Neural crest cell (in vitro differentiated cells): ENCODE data around the gene ATF7IP2. TPM values are rescaled to one million over a fixed set of nuclear protein-coding genes. Genes with fewer than 3 reads are reported as not detected.

Source experiments
- DNase-seq: peaks from one replicate; pipeline ENCODE4 v3.0.0; 2021; ENCODE audit warnings: low read depth, mixed read lengths, low spot score
- H3K27ac Mint-ChIP-seq: one replicate; pipeline ENCODE4 v1.8.0; 2021; ENCODE audit warnings: mild to moderate bottlenecking, mixed read lengths; ENCODE audit not compliant: unreplicated experiment
- H3K27me3 Mint-ChIP-seq: 2 replicates; pipeline ENCODE4 v1.8.0; 2021; ENCODE audit warnings: low read depth, mild to moderate bottlenecking, mixed read lengths
- H3K36me3 Mint-ChIP-seq: 2 replicates; pipeline ENCODE4 v1.8.0; 2021; ENCODE audit warnings: low read depth, mild to moderate bottlenecking, mixed read lengths
- H3K4me1 Mint-ChIP-seq: 2 replicates; pipeline ENCODE4 v1.8.0; 2021; ENCODE audit warnings: mixed read lengths
- H3K4me3 Mint-ChIP-seq: one replicate; pipeline ENCODE4 v1.8.0; 2021; ENCODE audit warnings: mild to moderate bottlenecking, mixed read lengths
- H3K9me3 Mint-ChIP-seq: 2 replicates; pipeline ENCODE4 v1.8.0; 2021; ENCODE audit warnings: mixed read lengths
- total RNA-seq: library from RNA; stranded (reverse); gene quantifications from 2 replicates; pipeline ENCODE4 v1.2.1, GENCODE V29; 2021
- TF ChIP-seq, protein P1 (sequence below): fragments of 200-600 bp; sonication (generic); conservative IDR thresholded peaks from 2 replicates; pipeline ENCODE4 v1.5.0; 2021; ENCODE audit warnings: antibody characterized with exemption, mild to moderate bottlenecking

Gene ATF7IP2
- total RNA-seq, 1 donor from 2014 or later, result 19.4 TPM

DNA sequence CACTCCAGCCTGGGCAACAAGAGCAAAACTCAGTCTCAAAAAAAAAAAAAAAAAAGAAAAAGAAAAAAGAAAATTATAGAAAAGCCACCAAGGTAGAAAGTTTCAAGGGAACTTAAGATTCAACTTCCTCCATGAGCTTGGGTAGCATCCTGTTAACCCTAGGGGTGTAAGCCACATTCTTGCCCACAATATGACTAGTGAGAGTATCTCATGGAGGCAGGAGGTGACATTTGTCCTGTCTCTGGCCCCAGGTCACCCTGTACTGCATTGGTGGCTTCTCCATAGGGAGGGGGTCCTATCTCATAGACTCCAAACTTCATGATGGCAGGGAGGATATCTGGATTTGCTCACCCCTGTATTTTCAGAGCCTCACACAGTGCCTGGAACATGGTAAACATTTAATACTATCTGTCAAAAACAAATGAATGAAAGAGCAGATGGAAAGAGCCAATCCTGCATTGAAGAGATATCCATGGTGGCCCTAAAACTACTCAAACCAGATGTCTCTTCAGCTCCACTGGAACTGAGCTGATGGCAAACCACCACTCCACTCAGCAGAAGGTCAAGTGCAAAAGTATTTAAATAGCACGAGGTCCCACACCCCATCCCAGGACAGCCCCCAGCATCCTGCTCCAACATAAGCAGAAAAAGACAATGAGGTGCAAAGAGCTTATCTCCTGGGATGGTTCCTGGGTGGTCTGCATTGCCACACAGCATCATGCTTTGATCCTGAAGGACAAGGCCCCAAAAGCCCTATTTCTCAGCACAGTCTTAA lies 144.2 kb downstream of the ATF7IP2 start:
- Mint-ChIP-seq H3K9me3 (no peaks in the 10 kb centered on the region), H3K4me3 (no peak overlapping the region), H3K27ac (no peak overlapping the region), H3K36me3 (no peaks in the 10 kb centered on the region), H3K27me3 (no peaks in the 10 kb centered on the region), H3K4me1 (no peaks in the 10 kb centered on the region)
- TF ChIP-seq, protein P1, sequence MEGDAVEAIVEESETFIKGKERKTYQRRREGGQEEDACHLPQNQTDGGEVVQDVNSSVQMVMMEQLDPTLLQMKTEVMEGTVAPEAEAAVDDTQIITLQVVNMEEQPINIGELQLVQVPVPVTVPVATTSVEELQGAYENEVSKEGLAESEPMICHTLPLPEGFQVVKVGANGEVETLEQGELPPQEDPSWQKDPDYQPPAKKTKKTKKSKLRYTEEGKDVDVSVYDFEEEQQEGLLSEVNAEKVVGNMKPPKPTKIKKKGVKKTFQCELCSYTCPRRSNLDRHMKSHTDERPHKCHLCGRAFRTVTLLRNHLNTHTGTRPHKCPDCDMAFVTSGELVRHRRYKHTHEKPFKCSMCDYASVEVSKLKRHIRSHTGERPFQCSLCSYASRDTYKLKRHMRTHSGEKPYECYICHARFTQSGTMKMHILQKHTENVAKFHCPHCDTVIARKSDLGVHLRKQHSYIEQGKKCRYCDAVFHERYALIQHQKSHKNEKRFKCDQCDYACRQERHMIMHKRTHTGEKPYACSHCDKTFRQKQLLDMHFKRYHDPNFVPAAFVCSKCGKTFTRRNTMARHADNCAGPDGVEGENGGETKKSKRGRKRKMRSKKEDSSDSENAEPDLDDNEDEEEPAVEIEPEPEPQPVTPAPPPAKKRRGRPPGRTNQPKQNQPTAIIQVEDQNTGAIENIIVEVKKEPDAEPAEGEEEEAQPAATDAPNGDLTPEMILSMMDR, result no peak
- no peak for DNase-seq

DNA sequence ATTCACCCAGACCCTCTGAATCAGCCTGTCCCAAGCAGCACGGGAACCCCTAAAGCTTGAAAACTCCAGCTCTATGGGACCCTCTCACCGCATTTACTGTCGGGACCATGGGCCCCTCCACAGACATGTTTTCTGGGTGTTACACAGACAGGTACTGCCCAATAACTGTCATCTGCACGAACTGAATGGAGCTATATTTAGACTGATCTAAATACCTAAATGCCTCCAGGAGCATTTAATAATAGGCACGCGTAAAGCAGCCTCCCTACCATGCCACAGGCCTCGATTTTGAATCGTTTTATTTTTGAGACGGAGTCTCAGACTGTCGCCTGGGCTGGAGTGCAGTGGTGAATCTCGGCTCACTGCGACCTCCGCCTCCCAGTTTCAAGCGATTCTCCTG lies 144.8 kb downstream of the ATF7IP2 start:
- no peak for DNase-seq

DNA sequence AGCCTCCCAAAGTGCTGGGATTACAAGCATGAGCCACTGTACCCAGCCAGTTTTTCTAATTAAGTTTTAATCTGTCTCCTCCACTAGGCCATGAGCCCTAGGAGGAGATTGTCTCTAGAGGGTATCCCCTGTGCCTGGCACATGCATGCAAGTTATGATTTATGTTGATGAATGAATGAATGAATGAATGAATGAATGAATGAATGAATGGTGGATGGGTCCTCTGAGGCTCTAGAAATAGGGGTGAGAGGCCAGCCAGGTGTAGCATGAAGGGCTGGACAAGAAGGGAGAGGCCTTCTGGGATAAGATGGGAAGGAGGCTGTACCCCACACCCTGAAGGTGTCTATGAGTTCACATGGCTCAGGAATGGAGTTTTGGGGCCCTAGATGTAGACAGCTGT lies 145.7 kb downstream of the ATF7IP2 start:
- H3K27me3 Mint-ChIP-seq, result no peaks in the 10 kb centered on the region
- H3K36me3 Mint-ChIP-seq, result no peaks in the 10 kb centered on the region
- no peak overlapping the region for H3K27ac Mint-ChIP-seq
- TF ChIP-seq, protein P1, result no peak
- no peaks in the 10 kb centered on the region for H3K9me3 Mint-ChIP-seq
- no peak for DNase-seq
- no peak overlapping the region for H3K4me3 Mint-ChIP-seq
- H3K4me1 Mint-ChIP-seq, result no peaks in the 10 kb centered on the region

More for the DNA sequence above, 144.8 kb downstream of the ATF7IP2 start:
- Mint-ChIP-seq H3K36me3 (no peaks in the 10 kb centered on the region), H3K4me3 (no peak overlapping the region), H3K4me1 (no peaks in the 10 kb centered on the region), H3K27me3 (no peaks in the 10 kb centered on the region), H3K27ac (no peak overlapping the region), H3K9me3 (no peaks in the 10 kb centered on the region)
- TF ChIP-seq, protein P1, result no peak

Other genes starting within 250 kb of the ATF7IP2 start
- gene GRIN2A, start 203.6 kb upstream of the ATF7IP2 start, total RNA-seq, result 0.09 and 0.48 TPM in 2 replicates
- 23.4 and 28.1 TPM in 2 replicates for gene EMP2, start 194.5 kb downstream of the ATF7IP2 start, total RNA-seq